Suprapubic skin (tissue), 4 donors: ENCODE results near the gene HPCAL1.

ENCODE experiments used
- EP300 ChIP-seq: sonication (generic); formaldehyde crosslinking; IDR thresholded peaks from one replicate; pipeline ENCODE4 v1.6.1; 2017; ENCODE audit warnings: antibody characterized with exemption
- POLR2A ChIP-seq, 2 donors: fragments of 450-650 bp; IDR thresholded peaks; one replicate each; pipeline ENCODE4 v1.6.1; 2017; ENCODE audit warnings: antibody characterized with exemption in 2 of 2, mild to moderate bottlenecking in 2 of 2, moderate library complexity in 2 of 2
- POLR2AphosphoS5 ChIP-seq, 3 donors: sonication (generic); formaldehyde crosslinking; IDR thresholded peaks; one replicate each; pipeline ENCODE4 v1.6.1; 2017; ENCODE audit warnings: antibody characterized with exemption in 3 of 3
- TF ChIP-seq, protein P1 (sequence below), 2 donors: fragments of 200-600 bp in 1 of 2; fragments of 450-650 bp in 1 of 2; sonication (generic) in 1 of 2; IDR thresholded peaks; one replicate each; pipeline ENCODE4 v1.5.1; 2016 to 2019; ENCODE audit warnings: antibody characterized with exemption in 2 of 2, mild to moderate bottlenecking in 1 of 2, moderate library complexity in 1 of 2

DNA sequence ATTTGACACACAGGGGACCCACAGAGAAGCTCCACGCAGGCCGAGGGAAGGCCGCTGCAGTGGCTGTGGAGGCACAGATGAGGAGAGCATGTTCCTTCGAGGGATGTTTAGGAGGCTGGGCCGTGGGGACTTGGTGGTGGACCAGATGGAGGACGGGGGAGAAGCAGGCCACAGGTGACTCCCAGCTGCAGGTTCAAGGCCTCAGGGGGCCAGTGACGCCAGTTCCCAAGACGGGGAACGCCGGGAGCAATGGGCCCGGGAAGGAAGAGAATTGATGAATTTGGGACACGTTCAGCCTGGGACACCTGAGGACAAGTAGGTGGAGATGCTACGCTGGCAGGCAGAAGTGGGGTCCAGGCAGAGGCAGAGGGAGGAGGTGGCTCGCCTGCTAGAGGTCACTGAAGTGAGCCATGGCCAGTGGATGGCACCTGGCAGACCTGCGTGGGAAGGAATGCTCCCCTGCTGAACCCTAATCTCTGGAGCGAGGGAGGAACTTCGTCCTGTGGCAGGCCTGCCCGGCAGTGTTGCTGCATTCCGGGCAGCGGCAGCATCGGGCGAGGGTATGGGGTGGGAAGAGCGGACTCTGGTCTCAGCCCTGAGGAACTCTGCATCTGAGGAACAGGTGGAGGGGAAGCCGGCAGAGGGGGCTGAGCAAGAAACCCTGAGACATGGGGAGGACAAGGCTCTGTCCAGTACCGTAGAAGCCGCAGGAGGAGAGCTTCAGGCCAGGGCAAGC is 25.2 kb upstream of the HPCAL1 start:
- TF ChIP-seq, protein P1, sequence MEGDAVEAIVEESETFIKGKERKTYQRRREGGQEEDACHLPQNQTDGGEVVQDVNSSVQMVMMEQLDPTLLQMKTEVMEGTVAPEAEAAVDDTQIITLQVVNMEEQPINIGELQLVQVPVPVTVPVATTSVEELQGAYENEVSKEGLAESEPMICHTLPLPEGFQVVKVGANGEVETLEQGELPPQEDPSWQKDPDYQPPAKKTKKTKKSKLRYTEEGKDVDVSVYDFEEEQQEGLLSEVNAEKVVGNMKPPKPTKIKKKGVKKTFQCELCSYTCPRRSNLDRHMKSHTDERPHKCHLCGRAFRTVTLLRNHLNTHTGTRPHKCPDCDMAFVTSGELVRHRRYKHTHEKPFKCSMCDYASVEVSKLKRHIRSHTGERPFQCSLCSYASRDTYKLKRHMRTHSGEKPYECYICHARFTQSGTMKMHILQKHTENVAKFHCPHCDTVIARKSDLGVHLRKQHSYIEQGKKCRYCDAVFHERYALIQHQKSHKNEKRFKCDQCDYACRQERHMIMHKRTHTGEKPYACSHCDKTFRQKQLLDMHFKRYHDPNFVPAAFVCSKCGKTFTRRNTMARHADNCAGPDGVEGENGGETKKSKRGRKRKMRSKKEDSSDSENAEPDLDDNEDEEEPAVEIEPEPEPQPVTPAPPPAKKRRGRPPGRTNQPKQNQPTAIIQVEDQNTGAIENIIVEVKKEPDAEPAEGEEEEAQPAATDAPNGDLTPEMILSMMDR (IDR thresholded peaks at IDR 0.05) = no peak
- TF ChIP-seq EP300 (no peak), POLR2A (IDR thresholded peaks at IDR 0.05) (no peak), POLR2AphosphoS5 (IDR thresholded peaks at IDR 0.05) (no peak)
